Measurements from ENCODE around the gene MT1E.
"Not testable (repeated sequence)": the region's sequence is repeated elsewhere in the genome, so short reads cannot be mapped to it uniquely, and the experiment has no call there.

MT1E gene

GRCh38 chr16:56625140-56625942 is at the start of gene MT1E:
TSS of gene MT1E (plus strand) at chr16:56625781. CDS start at chr16:56625852, 71 bp downstream.
- DNase-seq, result no peak

GRCh38 chr16:56576585-56577299 is 48.8 kb upstream of the MT1E start:
- DNase-seq, result peak; percentile 86

GRCh38 chr16:56577300-56577625 is 48.3 kb upstream of the MT1E start:
- DNase-seq, result no peak

GRCh38 chr16:56580391-56581048 is 45.1 kb upstream of the MT1E start:
- DNase-seq, result no peak

GRCh38 chr16:56582911-56583310 is 42.7 kb upstream of the MT1E start:
- not testable (repeated sequence) for DNase-seq

- no peak for DNase-seq
These were observed 42.0 kb upstream of the MT1E start for GRCh38 chr16:56583351-56584168.

GRCh38 chr16:56584276-56584675 is 41.3 kb upstream of the MT1E start:
- no peak for DNase-seq

- no peak for DNase-seq
These were observed 36.8 kb upstream of the MT1E start for GRCh38 chr16:56588781-56589140.

GRCh38 chr16:56589141-56590039 is 36.2 kb upstream of the MT1E start, which contains the start of gene MT3:
TSS of gene MT3 (plus strand) at chr16:56589528. CDS start at chr16:56589591, 63 bp downstream.
- DNase-seq, result no peak

- no peak for DNase-seq
These were observed 34.1 kb upstream of the MT1E start for GRCh38 chr16:56591377-56592060.

- DNase-seq, result no peak
These were observed 31.8 kb upstream of the MT1E start for GRCh38 chr16:56593573-56594291.

GRCh38 chr16:56594292-56594619 is 31.3 kb upstream of the MT1E start:
- no peak for DNase-seq

GRCh38 chr16:56600398-56600999 is 25.1 kb upstream of the MT1E start:
- no peak for DNase-seq

GRCh38 chr16:56601325-56601724 is 24.3 kb upstream of the MT1E start:
- DNase-seq, result no peak

GRCh38 chr16:56603589-56603988 is 22.0 kb upstream of the MT1E start:
- no peak for DNase-seq

GRCh38 chr16:56604966-56605365 is 20.6 kb upstream of the MT1E start:
- DNase-seq, result no peak

- no peak for DNase-seq
These were observed 20.1 kb upstream of the MT1E start for GRCh38 chr16:56605475-56605874.

- no peak for DNase-seq
These were observed 19.5 kb upstream of the MT1E start for GRCh38 chr16:56606071-56606475.

- no peak for DNase-seq
These were observed 19.0 kb upstream of the MT1E start for GRCh38 chr16:56606476-56607108.

GRCh38 chr16:56607109-56607618 is 18.4 kb upstream of the MT1E start:
- no peak for DNase-seq

Data from activated T-cell treated with anti-CD3 and anti-CD28 coated beads for 4 hours (primary cell).